Measurements from ENCODE around the gene MYL2. TPM values are rescaled to one million over a fixed set of nuclear protein-coding genes. Genes with fewer than 3 reads are reported as not detected.
A peak's percentile ranks its signal among the peaks of the same experiment; 100 is the strongest.
"Not testable (repeated sequence)": the region's sequence is repeated elsewhere in the genome, so short reads cannot be mapped to it uniquely, and the experiment has no call there.

The MYL2 gene
- total RNA-seq (ENCODE audit: low replicate concordance) = not detected in 2 replicates

GRCh38 chr12:110920324-110920910 lies at the start of gene MYL2:
Gene MYL2 (minus strand): TSS chr12:110920579. CDS start chr12:110920529, 50 bp downstream.
- H3K4me3 ChIP-seq (ENCODE audit: low read depth, low read length) = no peak within 1 kb of the TSS
- no peak for TF ChIP-seq CTCF (IDR thresholded peaks at IDR 0.05; ENCODE audit: insufficient read depth, low read length)
- no peak for DNase-seq (ENCODE audit: low read depth)

- no peak overlapping the region for H3K4me3 ChIP-seq (ENCODE audit: low read depth, low read length)
- TF ChIP-seq CTCF (IDR thresholded peaks at IDR 0.05; ENCODE audit: insufficient read depth, low read length) = no peak
- DNase-seq (ENCODE audit: low read depth) = peak; percentile 0
Observed at GRCh38 chr12:110966081-110966760, 45.8 kb upstream of the MYL2 start.

- no peak for TF ChIP-seq CTCF (IDR thresholded peaks at IDR 0.05; ENCODE audit: insufficient read depth, low read length)
- H3K4me3 ChIP-seq (ENCODE audit: low read depth, low read length) = no peak overlapping the region
- DNase-seq (ENCODE audit: low read depth) = no peak
Observed at GRCh38 chr12:110965574-110965973, 45.2 kb upstream of the MYL2 start.

- no peak for TF ChIP-seq CTCF (IDR thresholded peaks at IDR 0.05; ENCODE audit: insufficient read depth, low read length)
- no peak overlapping the region for H3K4me3 ChIP-seq (ENCODE audit: low read depth, low read length)
- DNase-seq (ENCODE audit: low read depth) = no peak
Observed at GRCh38 chr12:110960795-110961194, 40.4 kb upstream of the MYL2 start.

- no peak for TF ChIP-seq CTCF (IDR thresholded peaks at IDR 0.05; ENCODE audit: insufficient read depth, low read length)
- DNase-seq (ENCODE audit: low read depth) = no peak
- H3K4me3 ChIP-seq (ENCODE audit: low read depth, low read length) = no peak overlapping the region
Observed at GRCh38 chr12:110957652-110958051, 37.3 kb upstream of the MYL2 start.

- no peak for DNase-seq (ENCODE audit: low read depth)
- TF ChIP-seq CTCF (IDR thresholded peaks at IDR 0.05; ENCODE audit: insufficient read depth, low read length) = no peak
- H3K4me3 ChIP-seq (ENCODE audit: low read depth, low read length) = no peak overlapping the region
Observed at GRCh38 chr12:110957159-110957558, 36.8 kb upstream of the MYL2 start.

GRCh38 chr12:110950867-110951266 lies 30.5 kb upstream of the MYL2 start:
- not testable (repeated sequence) for H3K4me3 ChIP-seq (ENCODE audit: low read depth, low read length); DNase-seq (ENCODE audit: low read depth)

- not testable (repeated sequence) for DNase-seq (ENCODE audit: low read depth); H3K4me3 ChIP-seq (ENCODE audit: low read depth, low read length)
Observed at GRCh38 chr12:110950466-110950865, 30.1 kb upstream of the MYL2 start.

Data from fibroblast of the aortic adventitia (primary cell).